ENCODE results near the gene FLT4. TPM values are rescaled to one million over a fixed set of nuclear protein-coding genes. Genes with fewer than 3 reads are reported as not detected.

Gene FLT4
- total and polyA plus RNA-seq, 2 experiments from 2014 or later = 3.4 to 13.8 TPM

- no peaks in the 10 kb centered on the region for H3F3A ChIP-seq (replicated peaks; ENCODE audit: low read depth)
- no peaks in the 10 kb centered on the region for H3K9me2 ChIP-seq (ENCODE audit: insufficient read depth)
- peaks cover 15% of the 10 kb centered on the region for H3K27me3 Mint-ChIP-seq (ENCODE audit: insufficient read depth, low read depth, poor library complexity)
- no peak overlapping the region for H2AFZ ChIP-seq
- H4K20me1 ChIP-seq (replicated peaks; ENCODE audit: insufficient read depth) = no peaks in the 10 kb centered on the region; the same call in 1 of the 2 replicates
- TF ChIP-seq REST (IDR thresholded peaks at IDR 0.05; ENCODE audit: unreplicated experiment) (no peak), EZH2phosphoT487 (IDR thresholded peaks at IDR 0.05; ENCODE audit: unreplicated experiment) (no peak), STAT1 (IDR thresholded peaks at IDR 0.05; ENCODE audit: unreplicated experiment) (no peak), ZNF331 (CRISPR knock-in tag; IDR thresholded peaks at IDR 0.05; ENCODE audit: low read depth) (no peak), JUNB (IDR thresholded peaks at IDR 0.05; ENCODE audit: unreplicated experiment) (no peak), ETS1 (IDR thresholded peaks at IDR 0.05) (no peak), EZH2 (IDR thresholded peaks at IDR 0.05; ENCODE audit: low read depth, unreplicated experiment) (no peak)
- no peak overlapping the region for H3K27ac Mint-ChIP-seq
- ATAC-seq (no peak), DNase-seq (ENCODE audit: low spot score) (no peak)
- H3K36me3 ChIP-seq (ENCODE audit: insufficient read depth) = no peaks in the 10 kb centered on the region
- H3K4me3 ChIP-seq = no peak overlapping the region
- no peak overlapping the region for H3K27ac ChIP-seq (ENCODE audit: low read depth)
- no peak overlapping the region for H3K4me3 Mint-ChIP-seq
- H3K4me1 ChIP-seq (ENCODE audit: insufficient read depth) = no peaks in the 10 kb centered on the region
- no peaks in the 10 kb centered on the region for H3K9me3 Mint-ChIP-seq
- H3K79me2 ChIP-seq (replicated peaks; ENCODE audit: insufficient read depth) = no peaks in the 10 kb centered on the region
- peaks cover 7% of the 10 kb centered on the region for H3K4me1 Mint-ChIP-seq
- H3K4me2 ChIP-seq = no peak overlapping the region
- no peaks in the 10 kb centered on the region; the same call in 2 of the 3 replicates for H3K36me3 Mint-ChIP-seq (ENCODE audit: low read depth)
- peaks cover 3% of the 10 kb centered on the region; the same call in 1 of the 2 replicates for H3K27me3 ChIP-seq (ENCODE audit: insufficient read depth)
Observed at GRCh38 chr5:180642181-180642775, 7.1 kb downstream of the FLT4 start.

- Histone ChIP-seq H3K4me1 (ENCODE audit: insufficient read depth) (no peaks in the 10 kb centered on the region), H2AFZ (no peak overlapping the region), H3K27ac (ENCODE audit: low read depth) (no peak overlapping the region), H3K9me2 (ENCODE audit: insufficient read depth) (no peaks in the 10 kb centered on the region), H3K4me3 (no peak overlapping the region), H4K20me1 (replicated peaks; ENCODE audit: insufficient read depth) (no peaks in the 10 kb centered on the region), H3K4me2 (no peak overlapping the region), H3K36me3 (ENCODE audit: insufficient read depth) (no peaks in the 10 kb centered on the region), H3F3A (replicated peaks; ENCODE audit: low read depth) (no peaks in the 10 kb centered on the region), H3K27me3 (ENCODE audit: insufficient read depth) (no peaks in the 10 kb centered on the region), H3K79me2 (replicated peaks; ENCODE audit: insufficient read depth) (no peaks in the 10 kb centered on the region)
- Mint-ChIP-seq H3K4me3 (no peak overlapping the region), H3K27me3 (ENCODE audit: insufficient read depth, low read depth, poor library complexity) (peaks cover 18% of the 10 kb centered on the region), H3K9me3 (peaks cover under 1% of the 10 kb centered on the region; the same call in 1 of the 3 replicates), H3K36me3 (ENCODE audit: low read depth) (no peaks in the 10 kb centered on the region; the same call in 2 of the 3 replicates), H3K4me1 (peaks cover 7% of the 10 kb centered on the region), H3K27ac (no peak overlapping the region)
- DNase-seq (ENCODE audit: low spot score) (no peak), ATAC-seq (no peak)
- TF ChIP-seq NANOG (IDR thresholded peaks at IDR 0.05; ENCODE audit: borderline replicate concordance) (no peak), ZNF114 (CRISPR knock-in tag; IDR thresholded peaks at IDR 0.05) (no peak), CREB1 (CRISPR knock-in tag; IDR thresholded peaks at IDR 0.05; ENCODE audit: low read depth) (no peak), STAT1 (IDR thresholded peaks at IDR 0.05; ENCODE audit: unreplicated experiment) (no peak)
Observed at GRCh38 chr5:180641566-180641900, 7.9 kb downstream of the FLT4 start.
